GM12878 (cell line): ENCODE measurements around the gene MRM3. TPM values are rescaled to one million over a fixed set of nuclear protein-coding genes. Genes with fewer than 3 reads are reported as not detected.
"Not testable (repeated sequence)": the region's sequence is repeated elsewhere in the genome, so short reads cannot be mapped to it uniquely, and the experiment has no call there.

Experiments used
- ATAC-seq: fragments of 200-7000 bp; cut with Tn5 transposase; 3 replicates; pipeline ENCODE4 v1.9.1; 2020; ENCODE audit warnings: mild to moderate bottlenecking, moderate library complexity
- BruUV-seq: library from RNA; stranded (reverse); fragments of 400-500 nt; replicated peaks from 2 replicates; lab custom pipeline; 2021; lab: Mats Ljungman, UMichigan
- CTCF ChIA-PET: fragments of 300-600 bp; sonication (Branson Sonifier 250); formaldehyde crosslinking; extraction: SDS; loops from one replicate; lab custom pipeline; 2021; ENCODE audit warnings: inconsistent platforms; lab: Yijun Ruan, JAX
- POLR2A ChIA-PET: fragments of 350-600 bp; formaldehyde crosslinking; extraction: SDS; loops from one replicate; lab custom pipeline; 2021; ENCODE audit warnings: inconsistent platforms; lab: Charles Lee
- RAD21 ChIA-PET: fragments of 300-600 bp; sonication (Branson Sonifier 250); formaldehyde crosslinking; loops from one replicate; lab custom pipeline; 2023; ENCODE audit warnings: antibody characterized with exemption; ENCODE audit not compliant: unreplicated experiment; lab: Charles Lee
- SMC1A ChIA-PET: fragments of 300-600 bp; sonication (Branson Sonifier 250); formaldehyde crosslinking; loops from one replicate; lab custom pipeline; 2023; ENCODE audit not compliant: unreplicated experiment, uncharacterized antibody; lab: Charles Lee
- DNase-seq: peaks from one replicate; pipeline ENCODE4 v3.0.0-alpha.2; 2011; ENCODE audit warnings: low read depth, low spot score
- FAIRE-seq: peaks from 3 replicates; lab custom pipeline; 2011; peaks lifted over from hg19 to GRCh38; lab: Jason Lieb, UNC
- H2AFZ ChIP-seq: 2 replicates; pipeline ENCODE4 v1.6.0; 2011; ENCODE audit warnings: low read depth, low read length, control low read depth; ENCODE audit not compliant: control insufficient read depth
- H3K27ac ChIP-seq: 2 replicates; pipeline ENCODE4 v1.5.1; 2011; ENCODE audit warnings: control low read depth; ENCODE audit not compliant: control insufficient read depth, insufficient read depth
- H3K27me3 ChIP-seq, 2 experiments: replicated peaks in 1 of 2; 2 replicates each; pipeline versions ENCODE4 v1.6.0 to v1.6.1; 2011; ENCODE audit warnings: low read length in 1 of 2; ENCODE audit not compliant: control insufficient read depth in 2 of 2, insufficient read depth in 2 of 2
- H3K36me3 ChIP-seq, 2 experiments: 2 replicates each; pipeline ENCODE4 v1.5.1; 2011; ENCODE audit warnings: low read length in 1 of 2; ENCODE audit not compliant: control insufficient read depth in 2 of 2, insufficient read depth in 2 of 2
- H3K4me1 ChIP-seq: 2 replicates; pipeline ENCODE4 v1.6.1; 2011; ENCODE audit warnings: mild to moderate bottlenecking, low read length, moderate library complexity, mixed read lengths; ENCODE audit not compliant: control insufficient read depth, insufficient read depth
- H3K4me2 ChIP-seq: 2 replicates; pipeline ENCODE4 v1.6.0; 2011; ENCODE audit warnings: control low read depth; ENCODE audit not compliant: control insufficient read depth, insufficient read depth
- H3K4me3 ChIP-seq: fragments of 200-600 bp; sonication (generic); 2 replicates; pipeline ENCODE4 v1.5.1; 2016
- H3K79me2 ChIP-seq: 2 replicates; pipeline ENCODE4 v1.6.0; 2011; ENCODE audit warnings: low read length; ENCODE audit not compliant: control insufficient read depth, insufficient read depth
- H3K9ac ChIP-seq: 2 replicates; pipeline ENCODE4 v1.8.0; 2011; ENCODE audit warnings: low read length, control low read depth, mixed read lengths; ENCODE audit not compliant: control insufficient read depth, insufficient read depth
- H3K9me3 ChIP-seq: replicated peaks from 3 replicates; pipeline ENCODE4 v1.5.1; 2011; ENCODE audit warnings: mild to moderate bottlenecking, low read length; ENCODE audit not compliant: control insufficient read depth, insufficient read depth
- H4K20me1 ChIP-seq: 2 replicates; pipeline ENCODE4 v1.6.0; 2011; ENCODE audit not compliant: control insufficient read depth, insufficient read depth
- CREB1 ChIP-seq: IDR thresholded peaks from 2 replicates; pipeline ENCODE4 v1.6.1; 2012; ENCODE audit warnings: low read depth, mild to moderate bottlenecking, inconsistent platforms
- CREM ChIP-seq: IDR thresholded peaks from 2 replicates; pipeline ENCODE4 v1.6.1; 2014; ENCODE audit warnings: antibody characterized with exemption, low read depth
- E4F1 ChIP-seq: fragments of 450-650 bp; IDR thresholded peaks from 2 replicates; pipeline ENCODE4 v1.6.1; 2018; ENCODE audit warnings: borderline replicate concordance, mild to moderate bottlenecking; ENCODE audit not compliant: partially characterized antibody
- MAX ChIP-seq: IDR thresholded peaks from 2 replicates; pipeline ENCODE4 v1.6.1; 2012; ENCODE audit warnings: low read depth, low read length, improper control_type of control experiment
- RELA ChIP-seq: fragments of 450-650 bp; IDR thresholded peaks from 2 replicates; pipeline ENCODE4 v1.8.0; 2014; ENCODE audit warnings: borderline replicate concordance; ENCODE audit not compliant: partially characterized antibody
- SMC3 ChIP-seq: IDR thresholded peaks from 2 replicates; pipeline ENCODE4 v1.6.1; 2011; ENCODE audit warnings: low read length, improper control_type of control experiment, borderline replicate concordance
- ZNF274 ChIP-seq: IDR thresholded peaks from one replicate; pipeline ENCODE4 v1.8.0; 2011; ENCODE audit not compliant: insufficient read length, insufficient read depth
- ZNF622 ChIP-seq: fragments of 450-650 bp; IDR thresholded peaks from 2 replicates; pipeline ENCODE4 v1.6.1; 2017; ENCODE audit warnings: mild to moderate bottlenecking, inconsistent platforms
- WGBS: methylation state at CpG from one replicate; pipeline ENCODE4 v1.1.6; 2016; ENCODE audit warnings: low lambda C conversion rate; ENCODE audit not compliant: insufficient replicate concordance, insufficient coverage; ENCODE audit errors: missing lambda C conversion rate; 5-methylcytosine and 5-hydroxymethylcytosine counted together
- in situ Hi-C: fragments of 300-500 bp; cut with MboI; formaldehyde crosslinking; loops from 9 replicates; pipeline ENCODE4 v1.14.3; 2018; ENCODE audit warnings: mixed read lengths
- intact Hi-C: fragments of 100-400 bp; cut with micrococcal nuclease; formaldehyde crosslinking; loops from one replicate; pipeline ENCODE4 v1.14.2; 2022; ENCODE audit not compliant: unreplicated experiment
- polyA plus RNA-seq, 11 experiments: library from polyadenylated mRNA; depleted of rRNA in 4 of 11; unstranded in 6 of 11; stranded (reverse) in 5 of 11; fragments of >200 nt; fragmentation: Nextera tagmentation in 4 of 11; fragmentation: Illumina TruSeq in 1 of 11; extraction: Ambion mirVana in 4 of 11; extraction: Trizol in 1 of 11; gene quantifications; 1 replicate in 1 of 11; 2 replicates in 10 of 11; pipeline versions ENCODE4 v1.2.1 to v1.2.3, GENCODE V29; 2011 to 2016; ENCODE audit warnings: inconsistent platforms in 2 of 11, missing spikeins in 2 of 11, low read depth in 1 of 11
- total RNA-seq, 4 experiments: library from RNA; depleted of rRNA in 3 of 4; stranded (reverse); fragments of >200 nt in 3 of 4; fragmentation: Illumina TruSeq in 1 of 4; extraction: Trizol in 1 of 4; gene quantifications; 2 replicates each; pipeline versions ENCODE4 v1.2.1 to v1.2.3, GENCODE V29; 2013 to 2021

Gene MRM3
- total and polyA plus RNA-seq, 10 of the 15 experiments (the other 5 are each of a cell fraction or from before 2014, with no cell fraction given), result 2.3 to 48.9 (median 26.6) TPM

- TF ChIP-seq E4F1 (no peak), CREB1 (no peak), SMC3 (no peak), MAX (no peak), ZNF622 (no peak), ZNF274 (no peak), CREM (no peak), RELA (no peak)
These were observed 53.1 kb downstream of the MRM3 start (continued) for GRCh38 chr17:835263-835662.

GRCh38 chr17:835721-836120 is 53.6 kb downstream of the MRM3 start:
- POLR2A ChIA-PET, intact Hi-C loops, FAIRE-seq, H4K20me1 ChIP-seq, H3K79me2 ChIP-seq, DNase-seq, SMC1A ChIA-PET, H3K9me3 ChIP-seq, H3K27ac ChIP-seq, H3K9ac ChIP-seq, H3K4me2 ChIP-seq, RAD21 ChIA-PET, ATAC-seq, CTCF ChIA-PET, H2AFZ ChIP-seq, H3K27me3 ChIP-seq, H3K4me1 ChIP-seq, BruUV-seq, in situ Hi-C loops, H3K36me3 ChIP-seq, H3K4me3 ChIP-seq: not testable (repeated sequence)
- WGBS, result 93% methylated on average over 3 of the region's 27 CpGs
